CD14-positive monocyte (primary cell): ENCODE results near the gene MAP3K13. TPM values are rescaled to one million over a fixed set of nuclear protein-coding genes. Genes with fewer than 3 reads are reported as not detected.
A peak's percentile ranks its signal among the peaks of the same experiment; 100 is the strongest.

ENCODE experiments used
- DNase-seq, 3 donors: peaks; one replicate each; pipeline ENCODE4 v3.0.0-alpha.2; 2011 to 2022
- H2AFZ ChIP-seq: 2 replicates; pipeline ENCODE4 v1.6.0; 2012; ENCODE audit warnings: mild to moderate bottlenecking, low read depth, low read length, inconsistent platforms; ENCODE audit not compliant: insufficient read depth, poor library complexity, severe bottlenecking
- H3K27ac ChIP-seq, 2 donors: 1 replicate in 1 of 2; 2 replicates in 1 of 2; pipeline ENCODE4 v1.5.1; 2012 to 2013; ENCODE audit warnings: low read length in 2 of 2, control low read depth in 1 of 2, inconsistent platforms in 1 of 2, low read depth in 1 of 2, mild to moderate bottlenecking in 1 of 2
- H3K27me3 ChIP-seq, 2 donors: one replicate each; pipeline versions ENCODE4 v1.6.0 to v1.6.1; 2011 to 2013; ENCODE audit warnings: low read length in 2 of 2; ENCODE audit not compliant: control insufficient read depth in 2 of 2, insufficient read depth in 2 of 2
- H3K36me3 ChIP-seq, 2 donors: replicated peaks in 1 of 2; 1 replicate in 1 of 2; 2 replicates in 1 of 2; pipeline versions ENCODE4 v1.5.1 to v1.6.1; 2012 to 2013; ENCODE audit warnings: low read length in 2 of 2, control low read depth in 1 of 2, inconsistent platforms in 1 of 2, mild to moderate bottlenecking in 1 of 2; ENCODE audit not compliant: insufficient read depth in 2 of 2, control insufficient read depth in 1 of 2
- H3K4me1 ChIP-seq, 2 donors: 1 replicate in 1 of 2; 2 replicates in 1 of 2; pipeline versions ENCODE4 v1.5.1 to v1.6.1; 2012 to 2013; ENCODE audit warnings: low read length in 2 of 2, control low read depth in 1 of 2, inconsistent platforms in 1 of 2, mild to moderate bottlenecking in 1 of 2, moderate library complexity in 1 of 2; ENCODE audit not compliant: insufficient read depth in 2 of 2, control insufficient read depth in 1 of 2
- H3K4me2 ChIP-seq: replicated peaks from 2 replicates; pipeline ENCODE3; 2012; ENCODE audit warnings: low read length, moderate library complexity, mild to moderate bottlenecking; ENCODE audit not compliant: poor library complexity, severe bottlenecking; ENCODE audit errors: extremely low read depth
- H3K4me3 ChIP-seq, 3 experiments: fragments of 200-600 bp in 1 of 3; sonication (generic) in 1 of 3; replicated peaks in 1 of 3; 1 replicate in 2 of 3; 2 replicates in 1 of 3; pipeline ENCODE4 v1.5.1; 2011 to 2013; ENCODE audit warnings: low read length in 3 of 3, mild to moderate bottlenecking in 3 of 3, control low read depth in 2 of 3, low read depth in 2 of 3, inconsistent platforms in 1 of 3, moderate library complexity in 1 of 3
- H3K79me2 ChIP-seq: 2 replicates; pipeline ENCODE4 v1.6.0; 2012; ENCODE audit warnings: mild to moderate bottlenecking, control low read depth, inconsistent platforms, low read length, moderate library complexity; ENCODE audit not compliant: insufficient read depth
- H3K9ac ChIP-seq: 2 replicates; pipeline ENCODE4 v1.6.0; 2017; ENCODE audit warnings: low read length, mild to moderate bottlenecking; ENCODE audit not compliant: insufficient read depth, poor library complexity, severe bottlenecking
- H3K9me3 ChIP-seq, 2 donors: replicated peaks in 1 of 2; 1 replicate in 1 of 2; 2 replicates in 1 of 2; pipeline versions ENCODE4 v1.5.1 to v1.6.1; 2012 to 2013; ENCODE audit warnings: low read length in 2 of 2, control low read depth in 1 of 2; ENCODE audit not compliant: control insufficient read depth in 1 of 2, insufficient read depth in 1 of 2
- H4K20me1 ChIP-seq: 2 replicates; pipeline ENCODE4 v1.6.0; 2012; ENCODE audit warnings: mild to moderate bottlenecking, low read length, control low read depth, moderate library complexity; ENCODE audit not compliant: insufficient read depth
- H3K27ac Mint-ChIP-seq, 7 donors: one replicate each; pipeline ENCODE4 v1.8.0; 2020; ENCODE audit warnings: mild to moderate bottlenecking in 7 of 7, mixed read lengths in 7 of 7, moderate library complexity in 6 of 7, inconsistent platforms in 2 of 7
- H3K27me3 Mint-ChIP-seq, 3 donors: one replicate each; pipeline ENCODE4 v1.8.0; 2021 to 2022; ENCODE audit warnings: low read depth in 3 of 3, mild to moderate bottlenecking in 3 of 3, mixed read lengths in 3 of 3, moderate library complexity in 3 of 3, inconsistent platforms in 1 of 3
- H3K36me3 Mint-ChIP-seq, 2 donors: one replicate each; pipeline ENCODE4 v1.8.0; 2020; ENCODE audit warnings: mixed read lengths in 2 of 2, inconsistent platforms in 1 of 2, mild to moderate bottlenecking in 1 of 2
- H3K4me1 Mint-ChIP-seq: one replicate; pipeline ENCODE4 v1.8.0; 2020; ENCODE audit warnings: mild to moderate bottlenecking, mixed read lengths
- H3K4me3 Mint-ChIP-seq, 2 donors: one replicate each; pipeline ENCODE4 v1.8.0; 2020; ENCODE audit warnings: mild to moderate bottlenecking in 2 of 2, mixed read lengths in 2 of 2, moderate library complexity in 1 of 2
- H3K9me3 Mint-ChIP-seq, 7 donors: one replicate each; pipeline ENCODE4 v1.8.0; 2020 to 2022; ENCODE audit warnings: mixed read lengths in 7 of 7, mild to moderate bottlenecking in 6 of 7, moderate library complexity in 6 of 7, inconsistent platforms in 2 of 7
- CTCF ChIP-seq: fragments of 200-600 bp; IDR thresholded peaks from one replicate; pipeline ENCODE4 v1.8.0; 2022; ENCODE audit warnings: antibody characterized with exemption, mild to moderate bottlenecking
- WGBS: methylation state at CpG from one replicate; pipeline ENCODE4 v1.1.5; 2013; ENCODE audit warnings: missing lambda C conversion rate; ENCODE audit not compliant: insufficient coverage; 5-methylcytosine and 5-hydroxymethylcytosine counted together
- intact Hi-C, 2 donors: fragments of 100-400 bp; cut with micrococcal nuclease; formaldehyde crosslinking; loops; one replicate each; pipeline versions ENCODE4 v1.15.0 to v1.15.1; 2023
- polyA plus RNA-seq, 3 donors: library from polyadenylated mRNA; depleted of rRNA in 1 of 3; unstranded in 2 of 3; stranded (reverse) in 1 of 3; fragments of 300-500 nt in 2 of 3; fragments of >200 nt in 1 of 3; fragmentation: Illumina TruSeq in 2 of 3; gene quantifications; 1 replicate in 2 of 3; 2 replicates in 1 of 3; pipeline ENCODE4 v1.2.3, GENCODE V29; 2012 to 2021

Gene MAP3K13
- polyA plus RNA-seq, 3 donors: 5.0 to 34.2 (median 30.9) TPM

- peak overlapping the region; percentile 90 to 98 (median 95) for H3K27ac Mint-ChIP-seq
- Histone ChIP-seq H3K9me3 (peaks cover 0 to under 1% of the 10 kb centered on the region in 2 donors), H3K4me2 (peak overlapping the region; percentile 61), H2AFZ (peak overlapping the region; percentile 76), H3K27ac (peak overlapping the region; percentile 84 to 85), H3K4me3 (peak overlapping the region in 1 of 3 experiments; percentile 25), H3K4me1 (peaks cover 37 to 40% of the 10 kb centered on the region in 2 donors), H3K79me2 (no peaks in the 10 kb centered on the region), H3K27me3 (no peaks in the 10 kb centered on the region), H4K20me1 (no peaks in the 10 kb centered on the region), H3K9ac (no peak overlapping the region), H3K36me3 (no peaks in the 10 kb centered on the region)
- peaks cover 0 to 5% (median 2%) of the 10 kb centered on the region in 7 donors for H3K9me3 Mint-ChIP-seq
- H3K36me3 Mint-ChIP-seq: peaks cover 3% of the 10 kb centered on the region in 2 donors
- intact Hi-C loops: no loop called here
- peaks cover 37% of the 10 kb centered on the region for H3K4me1 Mint-ChIP-seq
- H3K27me3 Mint-ChIP-seq: peaks cover 0 to 4% (median 3%) of the 10 kb centered on the region in 3 donors
- no peak overlapping the region for H3K4me3 Mint-ChIP-seq
- TF ChIP-seq CTCF: no peak
- DNase-seq: no peak
- 75% methylated on average over 2 of the region's 3 CpGs for WGBS
Observed at GRCh38 chr3:185330644-185331043, 32.3 kb upstream of the MAP3K13 start.

- no peaks in the 10 kb centered on the region for H3K36me3 ChIP-seq
- H3K4me3 ChIP-seq: peak overlapping the region in 1 of 3 experiments; percentile 59
- peaks cover 0 to 3% (median 0%) of the 10 kb centered on the region in 7 donors for H3K9me3 Mint-ChIP-seq
- no peak overlapping the region for H2AFZ ChIP-seq
- peak overlapping the region; percentile 57 for H3K4me2 ChIP-seq
- no peak overlapping the region for H3K9ac ChIP-seq
- no CpG with 5 or more reads among the region's 3 CpGs for WGBS
- H3K27me3 ChIP-seq: no peaks in the 10 kb centered on the region
- no peak for TF ChIP-seq CTCF
- H3K4me1 ChIP-seq: peaks cover 37 to 40% of the 10 kb centered on the region in 2 donors
- peak overlapping the region; percentile 72 to 92 (median 87) for H3K27ac Mint-ChIP-seq
- H3K9me3 ChIP-seq: no peaks in the 10 kb centered on the region
- peaks cover 0 to 2% (median 2%) of the 10 kb centered on the region in 3 donors for H3K27me3 Mint-ChIP-seq
- H3K36me3 Mint-ChIP-seq: no peaks in the 10 kb centered on the region
- H3K79me2 ChIP-seq: no peaks in the 10 kb centered on the region
- DNase-seq: peak; percentile 71 to 90 (median 88)
- peak overlapping the region in 1 of 2 donors; percentile 30 for H3K4me3 Mint-ChIP-seq
- H4K20me1 ChIP-seq: no peaks in the 10 kb centered on the region
- H3K4me1 Mint-ChIP-seq: peaks cover 35% of the 10 kb centered on the region
- intact Hi-C loops: no loop called here
- H3K27ac ChIP-seq: peak overlapping the region in 1 of 2 donors; percentile 78
Observed at GRCh38 chr3:185332026-185332735, 30.8 kb upstream of the MAP3K13 start.
